SK-N-DZ (cell line): ENCODE results near the gene RAPSN.

Experiments
- DNase-seq: peaks from one replicate; pipeline ENCODE4 v3.0.0-alpha.2; 2015; ENCODE audit warnings: low spot score
- small RNA-seq, 2 experiments: library from RNA; depleted of rRNA; stranded (forward); fragments of <200 nt; gene quantifications; one replicate each; pipeline ENCODE3, GENCODE V24; 2014

The RAPSN gene

DNA sequence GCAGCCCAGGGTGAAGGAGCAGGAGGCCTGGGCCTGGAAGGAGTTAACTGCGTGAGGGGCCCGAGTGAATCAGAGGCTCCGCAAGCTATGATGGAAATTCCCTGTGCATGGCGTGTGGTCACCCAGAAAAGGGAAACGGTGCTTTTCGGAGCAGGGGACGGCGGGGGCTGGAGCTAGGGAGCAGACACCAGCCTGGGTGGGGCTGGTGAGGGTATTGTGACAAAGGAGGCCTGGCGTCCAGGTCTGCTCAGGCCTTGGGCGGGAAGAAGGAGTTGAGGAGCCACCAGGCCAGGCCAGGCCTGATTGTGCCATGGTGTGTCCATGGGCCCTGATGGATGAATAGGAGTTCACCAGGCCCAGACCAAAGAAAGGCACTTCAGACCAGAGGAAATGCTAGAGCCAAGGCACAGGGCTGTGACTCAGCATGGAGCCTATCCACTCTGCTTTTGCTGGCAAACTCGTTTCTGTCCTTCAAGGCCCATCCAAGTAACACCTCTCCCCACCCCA is 57.8 kb downstream of the RAPSN start:
- no peak for DNase-seq

DNA sequence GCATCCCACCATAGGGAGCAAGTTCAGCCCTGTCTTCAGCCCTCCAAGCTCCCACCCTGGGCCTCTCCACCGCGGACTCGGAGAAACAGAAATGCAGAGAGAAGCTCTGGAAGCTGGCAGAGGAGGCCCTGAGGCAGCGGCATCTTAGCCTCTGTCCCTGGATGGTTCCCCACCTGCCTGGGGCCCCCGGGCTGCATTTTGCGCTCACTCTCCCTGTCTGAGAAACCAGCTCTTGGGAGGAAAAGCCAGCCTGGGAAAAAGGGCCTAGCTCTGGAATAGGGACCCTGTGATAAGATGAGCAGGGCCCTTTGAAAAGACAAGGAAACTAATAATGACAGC is 58.5 kb downstream of the RAPSN start:
- DNase-seq, result no peak

DNA sequence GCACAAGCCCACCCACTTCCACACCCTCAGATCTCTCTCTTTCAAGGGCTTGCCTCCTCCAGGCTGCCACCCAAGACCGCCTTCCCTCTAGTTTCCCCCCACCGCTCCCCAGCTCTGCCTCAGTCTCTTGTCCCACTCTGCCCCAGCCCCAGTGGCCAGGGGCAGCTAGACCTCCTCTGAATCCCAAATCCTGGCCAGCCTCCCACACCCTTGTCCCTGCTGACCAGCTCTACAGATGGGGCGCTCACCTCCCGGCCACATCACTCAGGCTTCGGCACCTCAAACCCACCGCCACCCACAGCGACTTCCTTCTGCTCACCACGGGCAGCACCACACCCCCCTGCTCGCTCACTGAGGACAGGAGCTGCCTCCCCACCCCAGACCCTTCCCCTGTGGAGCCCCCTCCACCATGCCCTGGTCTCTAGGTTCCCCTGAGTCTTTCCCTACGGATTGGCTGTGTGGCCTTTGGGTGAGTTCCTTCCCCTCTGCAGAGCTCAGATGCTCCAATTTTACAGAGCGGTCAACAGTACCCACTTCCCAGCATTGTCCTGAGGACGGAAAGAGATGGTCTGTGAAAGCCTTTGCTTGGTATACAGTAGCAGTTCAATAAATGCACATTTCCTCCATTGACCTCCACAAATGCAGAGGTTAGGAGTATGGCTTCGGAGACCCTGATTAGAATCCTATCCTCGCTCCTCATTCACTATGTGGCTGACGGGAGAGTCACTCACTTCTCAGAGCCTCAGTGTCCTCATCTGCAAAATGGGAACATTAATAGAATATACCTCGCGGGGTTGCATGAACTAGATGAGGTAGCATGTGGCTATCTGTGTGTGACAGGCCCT is 59.1 kb downstream of the RAPSN start:
- no peak for DNase-seq

DNA sequence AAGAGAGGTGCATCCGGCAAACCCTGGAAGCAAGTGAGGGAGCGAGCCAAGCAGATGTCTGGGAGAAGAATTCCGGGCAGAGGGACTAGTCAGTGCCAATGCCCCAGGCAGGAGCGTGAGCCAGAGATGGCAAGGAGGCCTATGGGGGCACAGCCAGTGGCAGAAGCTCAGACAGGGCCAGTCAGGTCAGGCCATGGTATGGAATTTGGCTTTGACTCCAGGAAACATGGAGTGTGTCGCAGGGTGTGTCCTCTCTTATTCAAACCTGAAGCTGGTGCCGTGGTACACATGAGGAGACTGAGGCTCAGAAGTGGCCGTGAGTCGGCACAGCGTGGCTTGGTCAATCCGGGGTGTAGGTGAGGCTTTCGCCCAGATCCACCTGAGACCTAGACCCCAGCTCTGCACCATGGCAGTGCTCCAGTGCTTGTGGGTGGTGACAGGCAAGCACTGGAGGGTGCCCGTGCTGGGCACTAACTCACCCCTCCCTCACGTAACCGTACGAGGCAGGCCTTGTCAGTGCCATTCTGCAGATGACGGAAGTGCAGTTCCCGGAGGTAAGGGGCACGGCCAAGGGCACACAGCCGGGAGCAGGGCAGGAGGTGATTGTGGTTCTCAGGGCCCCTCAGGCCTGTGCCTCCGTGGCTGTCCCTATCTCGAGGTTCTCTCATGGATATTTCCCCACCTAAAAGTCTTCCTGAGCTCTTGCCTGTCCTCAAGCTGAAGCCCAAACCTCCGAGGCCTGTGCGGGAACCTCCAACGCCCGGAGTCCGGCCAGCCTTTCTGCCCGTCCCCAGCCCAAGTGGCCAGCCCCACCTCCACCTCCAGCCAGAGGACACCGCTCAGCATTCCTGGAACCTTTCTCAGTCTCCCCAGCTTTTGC is 60.0 kb downstream of the RAPSN start:
- DNase-seq, result no peak

DNA sequence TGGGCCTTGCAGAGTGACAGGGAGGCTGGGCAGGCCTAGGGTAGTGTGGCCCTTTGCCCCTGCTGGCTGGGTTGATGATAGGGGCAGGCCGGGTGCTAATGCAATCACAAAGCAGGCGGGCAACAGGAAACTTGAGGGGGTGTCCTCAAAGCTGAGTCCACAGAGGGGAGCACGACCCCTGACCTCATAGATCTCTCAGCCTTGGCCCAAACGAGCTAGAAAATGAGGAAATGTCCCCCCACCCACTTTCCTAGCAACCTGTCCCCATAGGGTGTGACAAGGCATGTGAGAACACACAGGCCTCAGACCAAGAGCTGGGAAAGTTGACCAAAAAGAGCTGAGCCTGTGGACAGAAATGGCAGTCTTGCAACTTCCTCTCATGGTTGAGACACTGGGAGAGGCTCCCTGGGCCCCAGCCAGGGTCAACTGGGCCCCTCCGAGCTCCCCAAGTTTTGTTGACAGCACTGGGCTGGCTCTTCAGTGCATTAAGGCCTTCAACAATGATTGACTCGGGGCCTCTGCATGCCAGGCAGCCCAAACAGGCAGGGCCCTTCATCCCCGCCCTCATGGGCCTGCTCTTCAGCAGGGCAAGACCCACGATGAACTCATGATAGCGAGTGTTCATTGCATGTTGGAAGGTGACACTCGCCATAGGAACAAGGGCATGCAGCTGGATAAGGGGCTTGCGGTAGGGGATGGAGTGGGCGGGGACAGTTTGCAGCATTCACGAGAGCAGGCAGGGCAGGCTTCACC is 60.8 kb downstream of the RAPSN start:
- DNase-seq, result no peak

Small RNA genes within 50 kb of the gene (small RNA-seq; reads per million reads assigned to genes)
- gene MIR4487, result 0 reads per million in 2 experiments
